Measurements from ENCODE around the gene NDUFS6. TPM values are rescaled to one million over a fixed set of nuclear protein-coding genes. Genes with fewer than 3 reads are reported as not detected.
A peak's percentile ranks its signal among the peaks of the same experiment; 100 is the strongest.

NDUFS6 gene
- total and polyA plus RNA-seq, 2 of the 4 experiments (the other 2 are of a cell fraction), result 10.4 to 69.0 TPM

DNA sequence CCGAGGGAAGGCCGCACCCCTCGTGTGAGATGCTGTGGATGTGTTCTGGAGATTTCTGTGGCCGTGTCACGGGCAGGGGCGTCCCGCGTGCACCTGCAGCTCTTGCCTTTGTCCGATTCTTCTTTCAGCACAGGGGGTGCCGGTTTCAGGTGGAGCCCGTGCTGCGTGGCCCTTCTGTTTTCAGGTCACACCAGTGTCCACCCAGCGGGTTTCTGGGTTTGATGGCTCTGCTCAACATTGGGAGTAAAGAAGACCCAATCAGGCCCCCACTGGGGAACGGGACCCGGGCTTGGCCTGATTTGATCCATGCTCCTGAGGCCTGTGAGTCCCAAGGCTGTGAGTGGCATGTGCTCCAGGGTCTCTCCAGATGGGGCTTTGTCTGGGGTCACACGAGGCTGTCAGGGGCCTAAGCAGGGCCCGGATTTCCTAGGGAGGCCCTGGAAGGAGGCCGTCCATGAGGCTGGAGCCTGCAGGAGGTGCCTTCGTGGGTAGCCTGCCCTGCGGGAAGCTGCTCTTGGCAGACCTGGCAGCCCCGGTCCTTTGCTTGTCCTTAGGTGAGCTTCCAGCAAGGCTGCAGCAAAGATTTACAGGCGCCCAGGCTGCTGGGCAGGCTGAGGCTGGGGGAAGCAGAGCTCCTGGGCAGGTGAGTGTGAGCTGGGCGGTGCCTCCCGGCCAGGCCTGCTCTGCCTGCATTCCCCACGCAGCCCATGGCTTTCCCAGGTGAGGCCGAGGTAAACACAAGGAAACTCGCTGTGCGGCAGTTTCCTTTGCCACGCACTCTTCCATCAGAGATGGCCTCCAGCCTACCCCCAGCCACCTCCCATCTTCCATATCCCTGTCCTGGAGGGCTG, 14.4 kb upstream of the NDUFS6 start:
- H2BK120ac ChIP-seq (ENCODE audit: low read depth, low read length), result no peak overlapping the region; the same call in 1 of the 2 replicates
- no peak overlapping the region for H2AFZ ChIP-seq (replicated peaks; ENCODE audit: low read length, poor library complexity)
- in situ Hi-C loops (cut with MboI; ENCODE audit: low sequenced_read_pairs) (loop anchor here (25.0 kb wide), 1 partner anchor 825 kb away; no protein-coding TSS in a partner anchor), dilution Hi-C loops (cut with HindIII; ENCODE audit: low sequenced_read_pairs, unreplicated experiment) (no loop called here), intact Hi-C loops (cut with micrococcal nuclease) (no loop called here)
- no peak overlapping the region for H3K9ac ChIP-seq (ENCODE audit: low read depth, low read length)
- no peaks in the 10 kb centered on the region for H3K36me3 ChIP-seq (ENCODE audit: control insufficient read depth, insufficient read depth, low read length)
- POLR2A ChIA-PET (ENCODE audit: unreplicated experiment), result no interaction called here
- BruUV-seq (replicated peaks), result no TSS peak
- CTCF ChIA-PET, result no interaction called here
- no peaks in the 10 kb centered on the region for H4K20me1 ChIP-seq (ENCODE audit: insufficient read depth, low read length)
- no peaks in the 10 kb centered on the region for H3K9me3 ChIP-seq (ENCODE audit: control insufficient read depth, insufficient read depth, low read length)
- no peak overlapping the region for H3K18ac ChIP-seq (ENCODE audit: low read depth, low read length)
- H3K27me3 ChIP-seq (ENCODE audit: control insufficient read depth, insufficient read depth, low read length), result no peaks in the 10 kb centered on the region; the same call in 1 of the 2 replicates
- WGBS, 2 experiments (ENCODE audit: extremely low coverage in 2 of 2, insufficient read length in 1 of 2), result 94% methylated on average over 16 of the region's 29 CpGs; no CpG with 5 or more reads in 1 of the 2 experiments
- no peak overlapping the region for H4K5ac ChIP-seq (ENCODE audit: low read depth, low read length)
- no peak overlapping the region for H2AK9ac ChIP-seq (replicated peaks; ENCODE audit: low read depth, low read length, poor library complexity)
- peaks cover 2% of the 10 kb centered on the region for H3K9me1 ChIP-seq (ENCODE audit: insufficient read depth, low read length)
- H3K4me2 ChIP-seq (ENCODE audit: low read depth, low read length), result no peak overlapping the region
- no peak overlapping the region for H4K8ac ChIP-seq (ENCODE audit: low read depth in 2 of 2, low read length in 2 of 2)
- ATAC-seq (ENCODE audit: low read depth) (no peak), DNase-seq (no peak)
- peaks cover 0 to 4% of the 10 kb centered on the region in 2 experiments; a peak in 1 of 4 replicates for H3K79me1 ChIP-seq (ENCODE audit: low read depth in 1 of 2, low read length in 2 of 2)
- no peak overlapping the region for H3K14ac ChIP-seq (replicated peaks; ENCODE audit: low read depth, low read length)
- peak overlapping the region; percentile 2 for H2BK5ac ChIP-seq (ENCODE audit: low read depth, low read length, poor library complexity, severe bottlenecking)
- no peak overlapping the region for H3K4me3 ChIP-seq (ENCODE audit: insufficient read depth, low read depth, low read length)
- peaks cover 8% of the 10 kb centered on the region for H3K4me1 ChIP-seq (ENCODE audit: control insufficient read depth, insufficient read depth, low read length)
- H2BK15ac ChIP-seq (ENCODE audit: low read depth, low read length), result no peak overlapping the region; the same call in 2 of the 3 replicates
- H4K91ac ChIP-seq (ENCODE audit: insufficient read depth, low read depth, low read length), result no peak overlapping the region
- no peak overlapping the region for H3K23ac ChIP-seq (ENCODE audit: low read depth, low read length)
- 0 out of 2 replicates have a peak overlapping the region, but pooled peaks have one; percentile 3 for H3K4ac ChIP-seq (ENCODE audit: low read depth, low read length)
- H3K56ac ChIP-seq (ENCODE audit: extremely low read depth, insufficient read depth, low read length), result no peak overlapping the region
- peak overlapping the region; percentile 16; the same call in 1 of the 2 replicates for H2BK20ac ChIP-seq (ENCODE audit: low read depth, low read length)
- no peak overlapping the region for H3K27ac ChIP-seq (ENCODE audit: insufficient read depth, low read length)
- 0 out of 2 replicates have a peak overlapping the region, but pooled peaks have one; percentile 17 for H2AK5ac ChIP-seq (ENCODE audit: low read depth, low read length)
- TF ChIP-seq POLR2A (IDR thresholded peaks at IDR 0.05; ENCODE audit: low read depth, low read length) (no peak), RCOR1 (IDR thresholded peaks at IDR 0.05; ENCODE audit: insufficient replicate concordance, low read length) (no peak), MAFK (IDR thresholded peaks at IDR 0.05; ENCODE audit: low read depth, low read length) (no peak), MAZ (IDR thresholded peaks at IDR 0.05; ENCODE audit: borderline replicate concordance, low read depth, low read length) (no peak), MXI1 (IDR thresholded peaks at IDR 0.05; ENCODE audit: borderline replicate concordance, low read depth, low read length) (no peak), CHD1 (IDR thresholded peaks at IDR 0.05; ENCODE audit: low read depth, low read length) (no peak), BHLHE40 (IDR thresholded peaks at IDR 0.05; ENCODE audit: low read depth, low read length) (no peak), NFE2L2 (IDR thresholded peaks at IDR 0.05; ENCODE audit: low read depth, low read length) (no peak), SMC3 (IDR thresholded peaks at IDR 0.05; ENCODE audit: low read depth, low read length) (no peak), CEBPB (IDR thresholded peaks at IDR 0.05; ENCODE audit: low read depth, low read length) (no peak), RAD21 (IDR thresholded peaks at IDR 0.05; ENCODE audit: low read length) (no peak)
- TF ChIP-seq, protein P1, sequence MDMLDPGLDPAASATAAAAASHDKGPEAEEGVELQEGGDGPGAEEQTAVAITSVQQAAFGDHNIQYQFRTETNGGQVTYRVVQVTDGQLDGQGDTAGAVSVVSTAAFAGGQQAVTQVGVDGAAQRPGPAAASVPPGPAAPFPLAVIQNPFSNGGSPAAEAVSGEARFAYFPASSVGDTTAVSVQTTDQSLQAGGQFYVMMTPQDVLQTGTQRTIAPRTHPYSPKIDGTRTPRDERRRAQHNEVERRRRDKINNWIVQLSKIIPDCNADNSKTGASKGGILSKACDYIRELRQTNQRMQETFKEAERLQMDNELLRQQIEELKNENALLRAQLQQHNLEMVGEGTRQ (IDR thresholded peaks at IDR 0.05; ENCODE audit: low read depth, low read length), result no peak
- TF ChIP-seq, protein P2, sequence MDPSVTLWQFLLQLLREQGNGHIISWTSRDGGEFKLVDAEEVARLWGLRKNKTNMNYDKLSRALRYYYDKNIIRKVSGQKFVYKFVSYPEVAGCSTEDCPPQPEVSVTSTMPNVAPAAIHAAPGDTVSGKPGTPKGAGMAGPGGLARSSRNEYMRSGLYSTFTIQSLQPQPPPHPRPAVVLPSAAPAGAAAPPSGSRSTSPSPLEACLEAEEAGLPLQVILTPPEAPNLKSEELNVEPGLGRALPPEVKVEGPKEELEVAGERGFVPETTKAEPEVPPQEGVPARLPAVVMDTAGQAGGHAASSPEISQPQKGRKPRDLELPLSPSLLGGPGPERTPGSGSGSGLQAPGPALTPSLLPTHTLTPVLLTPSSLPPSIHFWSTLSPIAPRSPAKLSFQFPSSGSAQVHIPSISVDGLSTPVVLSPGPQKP (IDR thresholded peaks at IDR 0.05; ENCODE audit: borderline replicate concordance, low read depth, low read length), result no peak
- TF ChIP-seq, protein P3, sequence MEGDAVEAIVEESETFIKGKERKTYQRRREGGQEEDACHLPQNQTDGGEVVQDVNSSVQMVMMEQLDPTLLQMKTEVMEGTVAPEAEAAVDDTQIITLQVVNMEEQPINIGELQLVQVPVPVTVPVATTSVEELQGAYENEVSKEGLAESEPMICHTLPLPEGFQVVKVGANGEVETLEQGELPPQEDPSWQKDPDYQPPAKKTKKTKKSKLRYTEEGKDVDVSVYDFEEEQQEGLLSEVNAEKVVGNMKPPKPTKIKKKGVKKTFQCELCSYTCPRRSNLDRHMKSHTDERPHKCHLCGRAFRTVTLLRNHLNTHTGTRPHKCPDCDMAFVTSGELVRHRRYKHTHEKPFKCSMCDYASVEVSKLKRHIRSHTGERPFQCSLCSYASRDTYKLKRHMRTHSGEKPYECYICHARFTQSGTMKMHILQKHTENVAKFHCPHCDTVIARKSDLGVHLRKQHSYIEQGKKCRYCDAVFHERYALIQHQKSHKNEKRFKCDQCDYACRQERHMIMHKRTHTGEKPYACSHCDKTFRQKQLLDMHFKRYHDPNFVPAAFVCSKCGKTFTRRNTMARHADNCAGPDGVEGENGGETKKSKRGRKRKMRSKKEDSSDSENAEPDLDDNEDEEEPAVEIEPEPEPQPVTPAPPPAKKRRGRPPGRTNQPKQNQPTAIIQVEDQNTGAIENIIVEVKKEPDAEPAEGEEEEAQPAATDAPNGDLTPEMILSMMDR (conservative IDR thresholded peaks at IDR 0.05; ENCODE audit: low read depth, low read length), result no peak

Measured in IMR-90 (cell line).